ENCODE measurements around the gene TCFL5.

TCFL5 gene

DNA sequence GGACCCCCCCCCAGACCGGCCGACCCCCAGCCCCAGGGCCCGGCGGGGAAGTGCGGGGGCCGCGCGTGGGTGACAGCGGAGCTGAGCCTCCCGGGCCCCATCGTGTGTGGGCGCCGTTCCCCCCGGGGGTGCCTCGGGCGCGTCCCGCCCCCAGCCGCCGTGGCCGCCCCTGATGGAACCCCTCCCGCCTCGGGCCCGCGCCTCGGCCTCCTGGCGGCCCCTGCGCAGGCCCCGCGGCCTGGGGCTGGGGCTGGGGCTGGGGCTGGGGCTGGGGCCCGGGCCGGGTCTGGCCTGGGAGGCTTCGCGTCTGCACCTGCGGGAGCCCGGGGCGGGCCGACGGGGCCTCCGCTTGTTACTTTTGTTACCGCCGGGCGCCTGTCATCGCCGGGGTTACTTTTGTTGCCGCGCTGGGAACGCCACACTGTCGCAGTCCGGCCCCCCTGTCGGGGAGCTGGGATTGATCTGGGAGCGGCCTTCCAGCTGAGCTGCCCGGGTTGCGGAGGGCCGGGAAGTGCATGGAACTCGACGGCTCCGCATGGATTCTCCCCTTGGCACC, 56.4 kb downstream of the TCFL5 start:
- Histone ChIP-seq H3K4me1 (ENCODE audit: control insufficient read depth, insufficient read depth, low read length) (no peaks in the 10 kb centered on the region), H3K36me3 (ENCODE audit: control insufficient read depth in 2 of 2, insufficient read depth in 1 of 2, low read length in 2 of 2) (peaks cover 4 to 54% of the 10 kb centered on the region in 2 experiments; a peak in 2 of 3 replicates), H3K9me3 (ENCODE audit: control insufficient read depth, insufficient read depth, low read depth, low read length) (no peaks in the 10 kb centered on the region), H3K4me3 (ENCODE audit: low read depth, low read length) (peak overlapping the region; percentile 97), H3K27ac (ENCODE audit: extremely low read depth, low read depth, low read length) (peak overlapping the region; percentile 80)
- ChIA-PET POLR2A (interaction anchor here (1.3 to 3.6 kb wide), 4 partner anchors 10 to 18 kb away, joined by 3 to 22 read pairs (median 5); partner anchors contain the start of gene MRGBP), CTCF (interaction anchor here (1.1 to 3.4 kb wide), 3 partner anchors 13 to 101 kb away, joined by 3 to 18 read pairs (median 4); no protein-coding TSS in a partner anchor)
- TF ChIP-seq SP7 (tag by site-specific recombination; IDR thresholded peaks at IDR 0.05): 0 out of 2 replicates have a peak, but pooled peaks have one; percentile 16
- TF ChIP-seq IKZF3 (tag by site-specific recombination; IDR thresholded peaks at IDR 0.05): peak; percentile 43; the same call in 1 of the 2 replicates
- TF ChIP-seq ZNF843 (tag by site-specific recombination; IDR thresholded peaks at IDR 0.05): no peak
- no peak for TF ChIP-seq ZNF837 (tag by site-specific recombination; IDR thresholded peaks at IDR 0.05)
- peak; percentile 89 for TF ChIP-seq ZIC2 (tag by site-specific recombination; IDR thresholded peaks at IDR 0.05)
- no peak for TF ChIP-seq ZFP69B (tag by site-specific recombination; IDR thresholded peaks at IDR 0.05)
- 0 out of 2 replicates have a peak, but pooled peaks have one; percentile 34 for TF ChIP-seq KLF8 (tag by site-specific recombination; IDR thresholded peaks at IDR 0.05)
- no peak for TF ChIP-seq ZBTB1 (tag by site-specific recombination; IDR thresholded peaks at IDR 0.05)
- 0 out of 2 replicates have a peak, but pooled peaks have one; percentile 22 for TF ChIP-seq ZEB2 (tag by site-specific recombination; IDR thresholded peaks at IDR 0.05)
- no peak for TF ChIP-seq ZSCAN4 (tag by site-specific recombination; IDR thresholded peaks at IDR 0.05)
- peak; percentile 55; the same call in 1 of the 2 replicates for TF ChIP-seq ZBTB20 (tag by site-specific recombination; IDR thresholded peaks at IDR 0.05)
- TF ChIP-seq MYNN (tag by site-specific recombination; IDR thresholded peaks at IDR 0.05; ENCODE audit: borderline replicate concordance): no peak
- TF ChIP-seq ZNF146 (tag by site-specific recombination; IDR thresholded peaks at IDR 0.05): no peak
- no peak for TF ChIP-seq SP3 (tag by site-specific recombination; IDR thresholded peaks at IDR 0.05)
- TF ChIP-seq ZNF514 (tag by site-specific recombination; IDR thresholded peaks at IDR 0.05): no peak
- TF ChIP-seq ZFHX2 (tag by site-specific recombination; conservative IDR thresholded peaks at IDR 0.05): peak; percentile 85
- no peak for TF ChIP-seq ZNF792 (tag by site-specific recombination; IDR thresholded peaks at IDR 0.05)
- TF ChIP-seq ZNF549 (tag by site-specific recombination; IDR thresholded peaks at IDR 0.05): no peak
- no peak for TF ChIP-seq ZNF37A (tag by site-specific recombination; IDR thresholded peaks at IDR 0.05)
- TF ChIP-seq KLF16 (tag by site-specific recombination; IDR thresholded peaks at IDR 0.05): peak; percentile 55; the same call in 1 of the 2 replicates
- no peak for TF ChIP-seq ZNF394 (tag by site-specific recombination; IDR thresholded peaks at IDR 0.05; ENCODE audit: borderline replicate concordance)
- no peak for TF ChIP-seq YY2 (tag by site-specific recombination; IDR thresholded peaks at IDR 0.05)

- Histone ChIP-seq H3K27ac (ENCODE audit: extremely low read depth, low read depth, low read length) (peak within 1 kb of the TSS; percentile 80), H3K9me3 (ENCODE audit: control insufficient read depth, insufficient read depth, low read depth, low read length) (no peaks in the 10 kb centered on the region), H3K4me3 (ENCODE audit: low read depth, low read length) (peak within 1 kb of the TSS; percentile 97), H3K4me1 (ENCODE audit: control insufficient read depth, insufficient read depth, low read length) (no peaks in the 10 kb centered on the region), H3K36me3 (ENCODE audit: control insufficient read depth in 2 of 2, insufficient read depth in 1 of 2, low read length in 2 of 2) (peaks cover 4 to 54% of the 10 kb centered on the region in 2 experiments; a peak in 2 of 3 replicates)
- POLR2A ChIA-PET: interaction anchor here (0.9 to 3.6 kb wide), 3 partner anchors 10 to 18 kb away, joined by 3 to 22 read pairs (median 6); partner anchors contain the start of gene MRGBP
- CTCF ChIA-PET: interaction anchor here (1.1 to 3.4 kb wide), 3 partner anchors 13 to 100 kb away, joined by 3 to 18 read pairs (median 4); no protein-coding TSS in a partner anchor
- TF ChIP-seq YY1 (tag by site-specific recombination; IDR thresholded peaks at IDR 0.05) (no peak), SP3 (tag by site-specific recombination; IDR thresholded peaks at IDR 0.05) (peak; percentile 40; the same call in 1 of the 2 replicates), SP2 (tag by site-specific recombination; IDR thresholded peaks at IDR 0.05) (peak; percentile 39), ZIC2 (tag by site-specific recombination; IDR thresholded peaks at IDR 0.05) (0 out of 2 replicates have a peak, but pooled peaks have one; percentile 15), KLF16 (tag by site-specific recombination; IDR thresholded peaks at IDR 0.05) (peak; percentile 28; the same call in 1 of the 2 replicates), HIC1 (tag by site-specific recombination; IDR thresholded peaks at IDR 0.05) (no peak), ZNF561 (tag by site-specific recombination; IDR thresholded peaks at IDR 0.05; ENCODE audit: borderline replicate concordance) (0 out of 2 replicates have a peak, but pooled peaks have one; percentile 16), HOXD13 (CRISPR knock-in tag; IDR thresholded peaks at IDR 0.05; ENCODE audit: borderline replicate concordance) (no peak), ZNF398 (tag by site-specific recombination; IDR thresholded peaks at IDR 0.05) (peak; percentile 14; the same call in 1 of the 2 replicates)
- TF ChIP-seq, protein P1, sequence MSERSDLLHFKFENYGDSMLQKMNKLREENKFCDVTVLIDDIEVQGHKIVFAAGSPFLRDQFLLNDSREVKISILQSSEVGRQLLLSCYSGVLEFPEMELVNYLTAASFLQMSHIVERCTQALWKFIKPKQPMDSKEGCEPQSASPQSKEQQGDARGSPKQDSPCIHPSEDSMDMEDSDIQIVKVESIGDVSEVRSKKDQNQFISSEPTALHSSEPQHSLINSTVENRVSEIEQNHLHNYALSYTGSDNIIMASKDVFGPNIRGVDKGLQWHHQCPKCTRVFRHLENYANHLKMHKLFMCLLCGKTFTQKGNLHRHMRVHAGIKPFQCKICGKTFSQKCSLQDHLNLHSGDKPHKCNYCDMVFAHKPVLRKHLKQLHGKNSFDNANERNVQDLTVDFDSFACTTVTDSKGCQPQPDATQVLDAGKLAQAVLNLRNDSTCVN (tag by site-specific recombination; optimal IDR thresholded peaks at IDR 0.05): peak; percentile 84
These were observed 56.9 kb downstream of the TCFL5 start, which contains the start of gene OGFR for GRCh38 chr20:62804627-62805154. Gene OGFR, plus strand, starts transcription at chr20:62804835. Its CDS starts 25 bp downstream, at chr20:62804860.
